GM10266 (cell line): Measurements from ENCODE around the gene OTOP3.
"Not testable (repeated sequence)": the region's sequence is repeated elsewhere in the genome, so short reads cannot be mapped to it uniquely, and the experiment has no call there.

Source experiments
- DNase-seq: peaks from one replicate; pipeline ENCODE4 v3.0.0; 2012; ENCODE audit errors: extremely low spot score
- CTCF ChIP-seq: IDR thresholded peaks from 2 replicates; pipeline ENCODE4 v1.5.1; 2012; ENCODE audit warnings: mild to moderate bottlenecking, low read depth; ENCODE audit not compliant: control insufficient read depth, insufficient read depth; ENCODE audit errors: missing control alignments

Gene OTOP3

GRCh38 chr17:74975943-74976342 is 40.2 kb downstream of the OTOP3 start:
- no peak for DNase-seq
- TF ChIP-seq CTCF, result no peak

- DNase-seq, result no peak
- no peak for TF ChIP-seq CTCF
Measured at GRCh38 chr17:74977802-74978201, 42.1 kb downstream of the OTOP3 start.

GRCh38 chr17:74978240-74978639 is 42.5 kb downstream of the OTOP3 start:
- no peak for TF ChIP-seq CTCF
- no peak for DNase-seq

- no peak for DNase-seq
- no peak for TF ChIP-seq CTCF
Measured at GRCh38 chr17:74979408-74980146, 43.9 kb downstream of the OTOP3 start.

GRCh38 chr17:74981318-74981978 is 45.8 kb downstream of the OTOP3 start:
- DNase-seq, result no peak
- no peak for TF ChIP-seq CTCF

- DNase-seq, result peak; percentile 79
Measured at GRCh38 chr17:74981979-74982662, 46.4 kb downstream of the OTOP3 start.

GRCh38 chr17:74982663-74983313 is 47.1 kb downstream of the OTOP3 start:
- DNase-seq, result not testable (repeated sequence)

More at GRCh38 chr17:74981979-74982662, 46.4 kb downstream of the OTOP3 start:
- TF ChIP-seq CTCF, result no peak
